Endothelial cell of umbilical vein (primary cell): ENCODE data around the gene SHFL. TPM values are rescaled to one million over a fixed set of nuclear protein-coding genes. Genes with fewer than 3 reads are reported as not detected.

Experiments used
- BruUV-seq: library from RNA; stranded (reverse); fragments of 400-500 nt; replicated peaks from 2 replicates; lab custom pipeline; 2021; lab: Mats Ljungman, UMichigan
- CTCF ChIA-PET: fragments of 300-600, 350-600 bp; sonication (Branson Sonifier 250); formaldehyde crosslinking; loops from one replicate; lab custom pipeline; 2021; ENCODE audit warnings: antibody characterized with exemption, inconsistent platforms; lab: Charles Lee
- POLR2A ChIA-PET: fragments of 300-600, 350-600 bp; sonication (Branson Sonifier 250); formaldehyde crosslinking; loops from one replicate; lab custom pipeline; 2021; ENCODE audit warnings: antibody characterized with exemption, inconsistent platforms; lab: Charles Lee
- DNase-seq: peaks from one replicate; pipeline ENCODE4 v3.0.0-alpha.2; 2011; ENCODE audit warnings: low read depth, low spot score
- FAIRE-seq: peaks from 2 replicates; lab custom pipeline; 2011; peaks lifted over from hg19 to GRCh38; lab: Jason Lieb, UNC
- H2AFZ ChIP-seq: 2 replicates; pipeline ENCODE4 v1.6.0; 2012; ENCODE audit warnings: low read depth, low read length, control low read depth, inconsistent platforms
- H3K27ac ChIP-seq: 2 replicates; pipeline ENCODE4 v1.5.1; 2011; ENCODE audit warnings: low read depth, mild to moderate bottlenecking, control low read depth, low read length, moderate library complexity; ENCODE audit not compliant: insufficient read depth
- H3K27me3 ChIP-seq, 2 experiments: 2 replicates each; pipeline versions ENCODE4 v1.6.0 to v1.6.1; 2011; ENCODE audit warnings: low read length in 2 of 2, mixed read lengths in 1 of 2; ENCODE audit not compliant: control insufficient read depth in 2 of 2, insufficient read depth in 2 of 2
- H3K36me3 ChIP-seq, 2 experiments: 2 replicates in 1 of 2; 3 replicates in 1 of 2; pipeline ENCODE4 v1.5.1; 2011; ENCODE audit warnings: low read length in 2 of 2, mild to moderate bottlenecking in 1 of 2, moderate library complexity in 1 of 2; ENCODE audit not compliant: control insufficient read depth in 2 of 2, insufficient read depth in 2 of 2; ENCODE audit errors: extremely low read depth in 1 of 2
- H3K4me1 ChIP-seq: 3 replicates; pipeline ENCODE4 v1.5.1; 2011; ENCODE audit warnings: mild to moderate bottlenecking, low read length; ENCODE audit not compliant: control insufficient read depth, insufficient read depth; ENCODE audit errors: extremely low read depth
- H3K4me2 ChIP-seq: 2 replicates; pipeline ENCODE4 v1.6.1; 2011; ENCODE audit warnings: low read length, control low read depth, mixed read lengths; ENCODE audit not compliant: insufficient read depth
- H3K4me3 ChIP-seq, 3 experiments: fragments of 200-600 bp in 1 of 3; sonication (generic), shearing (Covaris generic) in 1 of 3; replicated peaks in 1 of 3; 2 replicates each; pipeline ENCODE4 v1.5.1; 2011 to 2016; ENCODE audit warnings: control low read depth in 3 of 3, low read length in 3 of 3, mild to moderate bottlenecking in 2 of 3, inconsistent platforms in 1 of 3, low read depth in 1 of 3, moderate library complexity in 1 of 3; ENCODE audit not compliant: insufficient read depth in 1 of 3
- H3K79me2 ChIP-seq: 2 replicates; pipeline ENCODE4 v1.6.0; 2012; ENCODE audit warnings: low read length, inconsistent platforms; ENCODE audit not compliant: control insufficient read depth, insufficient read depth
- H3K9ac ChIP-seq: replicated peaks from 2 replicates; pipeline ENCODE3; 2011; ENCODE audit warnings: low read length, control low read depth; ENCODE audit not compliant: insufficient read depth; ENCODE audit errors: extremely low read depth
- H3K9me1 ChIP-seq: replicated peaks from 3 replicates; pipeline ENCODE4 v1.6.0; 2011; ENCODE audit warnings: mild to moderate bottlenecking, low read length; ENCODE audit not compliant: control insufficient read depth, insufficient read depth; ENCODE audit errors: extremely low read depth
- H3K9me3 ChIP-seq: replicated peaks from 2 replicates; pipeline ENCODE4 v1.5.1; 2012; ENCODE audit warnings: low read length, inconsistent platforms; ENCODE audit not compliant: control insufficient read depth, insufficient read depth
- H4K20me1 ChIP-seq: replicated peaks from 2 replicates; pipeline ENCODE3; 2011; ENCODE audit warnings: mild to moderate bottlenecking, low read length; ENCODE audit not compliant: control insufficient read depth, insufficient read depth; ENCODE audit errors: extremely low read depth
- CTCF ChIP-seq, 2 donors: IDR thresholded peaks; 1 replicate in 1 of 2; 2 replicates in 1 of 2; pipeline ENCODE4 v1.5.1; 2011; ENCODE audit warnings: low read length in 2 of 2, mild to moderate bottlenecking in 2 of 2, moderate library complexity in 2 of 2, control low read depth in 1 of 2, inconsistent platforms in 1 of 2, low read depth in 1 of 2; ENCODE audit not compliant: insufficient read depth in 1 of 2; ENCODE audit errors: extremely low read depth in 1 of 2
- EZH2 ChIP-seq: IDR thresholded peaks from 2 replicates; pipeline ENCODE4 v1.6.1; 2012; ENCODE audit warnings: borderline replicate concordance, low read depth, mild to moderate bottlenecking, moderate library complexity, low read length, inconsistent platforms; ENCODE audit not compliant: severe bottlenecking
- FOS ChIP-seq: IDR thresholded peaks from 2 replicates; pipeline ENCODE4 v1.6.1; 2011; ENCODE audit warnings: mild to moderate bottlenecking, low read length, moderate library complexity, borderline replicate concordance; ENCODE audit not compliant: insufficient read depth
- GATA2 ChIP-seq: IDR thresholded peaks from 2 replicates; pipeline ENCODE4 v1.7.0; 2011; ENCODE audit warnings: low read depth, mild to moderate bottlenecking, moderate library complexity, mixed read lengths, low read length; ENCODE audit not compliant: insufficient read length, insufficient read depth
- JUN ChIP-seq: IDR thresholded peaks from 2 replicates; pipeline ENCODE4 v1.6.1; 2011; ENCODE audit warnings: borderline replicate concordance, low read depth; ENCODE audit not compliant: insufficient read length, insufficient read depth
- MAX ChIP-seq: IDR thresholded peaks from 2 replicates; pipeline ENCODE4 v1.6.1; 2011; ENCODE audit not compliant: insufficient read depth, insufficient read length
- MYC ChIP-seq: IDR thresholded peaks from one replicate; pipeline ENCODE4 v1.6.1; 2011; ENCODE audit warnings: mild to moderate bottlenecking, low read depth, low read length
- POLR2A ChIP-seq: IDR thresholded peaks from 2 replicates; pipeline ENCODE4 v1.6.1; 2012; ENCODE audit warnings: low read depth, mild to moderate bottlenecking, control low read depth, low read length
- POLR2AphosphoS5 ChIP-seq: IDR thresholded peaks from 2 replicates; pipeline ENCODE4 v1.6.1; 2012; ENCODE audit warnings: low read depth, mild to moderate bottlenecking, control low read depth, low read length, moderate library complexity; ENCODE audit not compliant: insufficient read depth
- dilution Hi-C: fragments of 300-500 bp; cut with MboI; formaldehyde crosslinking; loops from one replicate; pipeline ENCODE4 v1.15.0; 2019; ENCODE audit warnings: low sequenced_read_pairs; ENCODE audit not compliant: extremely low pct_ligation_motif_present
- intact Hi-C: fragments of 100-400 bp; cut with micrococcal nuclease; formaldehyde crosslinking; loops from one replicate; pipeline ENCODE4 v1.10.0; 2022
- polyA plus RNA-seq, 4 experiments: library from polyadenylated mRNA; depleted of rRNA in 3 of 4; stranded (reverse) in 3 of 4; unstranded in 1 of 4; fragments of >200 nt; gene quantifications; 2 replicates each; pipeline versions ENCODE4 v1.2.1 to v1.2.3, GENCODE V29; 2011 to 2012; ENCODE audit warnings: missing spikeins in 1 of 4
- total RNA-seq: library from RNA; stranded (reverse); gene quantifications from 2 replicates; pipeline ENCODE4 v1.2.3, GENCODE V29; 2021

SHFL gene
- total and polyA plus RNA-seq, 2 donors (not counting 3 experiments of a cell fraction or from before 2014, with no cell fraction given): 34.4 to 36.9 TPM

GRCh38 chr19:10100163-10100785 lies 14.2 kb downstream of the SHFL start:
- POLR2A ChIA-PET: no interaction called here
- Histone ChIP-seq H3K4me3 (no peak overlapping the region), H3K4me1 (peaks cover 3% of the 10 kb centered on the region), H3K36me3 (no peaks in the 10 kb centered on the region), H3K4me2 (no peak overlapping the region), H3K9me3 (no peaks in the 10 kb centered on the region), H2AFZ (no peak overlapping the region), H4K20me1 (no peaks in the 10 kb centered on the region), H3K79me2 (no peaks in the 10 kb centered on the region), H3K27me3 (peaks cover 0 to 3% of the 10 kb centered on the region in 2 experiments), H3K9ac (no peak overlapping the region), H3K9me1 (no peaks in the 10 kb centered on the region), H3K27ac (no peak overlapping the region)
- no peak for FAIRE-seq
- dilution Hi-C loops: no loop called here
- no peak for TF ChIP-seq GATA2
- TF ChIP-seq MYC: no peak
- no peak for TF ChIP-seq POLR2AphosphoS5
- no peak for TF ChIP-seq JUN
- TF ChIP-seq EZH2: no peak
- TF ChIP-seq CTCF (IDR thresholded peaks at IDR 0.05; ENCODE audit: extremely low read depth in 1 of 2, insufficient read depth in 1 of 2, low read depth in 1 of 2, low read length in 2 of 2): no peak
- TF ChIP-seq FOS: no peak
- no peak for TF ChIP-seq POLR2A
- TF ChIP-seq MAX: no peak
- DNase-seq: no peak
- intact Hi-C loops: loop anchor here (10.0 kb wide), 1 partner anchor 95 kb away; the partner anchor contains the start of gene DNMT1
- CTCF ChIA-PET: interaction anchor here (0.6 to 3.9 kb wide), 6 partner anchors 41 to 230 kb away, joined by 3 to 37 read pairs (median 3); partner anchors contain the start of gene MRPL4
- no TSS peak for BruUV-seq
